HG03442 (cell line): ENCODE results near the gene MRFAP1.
"Not testable (repeated sequence)": the region's sequence is repeated elsewhere in the genome, so short reads cannot be mapped to it uniquely, and the experiment has no call there.

Experiments
- ATAC-seq: cut with Tn5 transposase; IDR thresholded peaks from one replicate; pipeline ENCODE4 v1.9.1; 2021; ENCODE audit warnings: mild to moderate bottlenecking, moderate library complexity; ENCODE audit not compliant: unreplicated experiment

Gene MRFAP1

GRCh38 chr4:6663596-6664393 is 23.3 kb downstream of the MRFAP1 start:
- ATAC-seq: no peak

DNA sequence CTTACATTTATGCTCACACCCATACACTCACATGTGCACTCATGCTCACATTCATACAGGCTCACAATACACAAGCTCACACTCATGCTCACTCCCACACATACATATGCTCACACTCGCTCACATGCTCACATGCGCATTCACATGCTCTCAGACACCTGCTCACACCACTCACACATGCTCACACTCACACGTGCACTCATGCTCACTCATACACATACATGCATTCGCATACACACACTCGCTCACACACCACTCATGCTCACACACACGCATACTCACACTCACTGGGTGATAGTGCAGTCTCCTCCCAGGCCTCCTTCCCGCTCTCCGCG is 24.8 kb downstream of the MRFAP1 start:
- ATAC-seq: no peak

DNA sequence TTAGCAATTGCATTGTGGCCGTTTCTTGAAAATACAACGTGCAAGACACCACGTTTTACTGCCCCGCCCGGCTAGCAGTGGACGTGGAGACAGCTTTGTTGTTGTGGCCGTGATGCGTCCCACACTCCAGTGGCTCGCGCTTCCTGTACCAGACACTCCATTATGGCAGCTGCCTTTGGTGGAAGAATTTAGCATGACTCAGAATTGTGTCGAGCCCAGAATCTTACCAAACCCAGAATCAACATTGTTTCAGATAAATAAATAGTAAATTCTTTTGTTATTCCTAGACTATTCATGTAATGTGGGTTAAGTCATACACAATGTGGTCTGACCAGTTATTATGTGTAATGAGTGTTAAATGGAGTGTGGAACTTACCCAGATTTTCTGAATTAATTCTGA is 27.9 kb downstream of the MRFAP1 start:
- ATAC-seq: no peak

DNA sequence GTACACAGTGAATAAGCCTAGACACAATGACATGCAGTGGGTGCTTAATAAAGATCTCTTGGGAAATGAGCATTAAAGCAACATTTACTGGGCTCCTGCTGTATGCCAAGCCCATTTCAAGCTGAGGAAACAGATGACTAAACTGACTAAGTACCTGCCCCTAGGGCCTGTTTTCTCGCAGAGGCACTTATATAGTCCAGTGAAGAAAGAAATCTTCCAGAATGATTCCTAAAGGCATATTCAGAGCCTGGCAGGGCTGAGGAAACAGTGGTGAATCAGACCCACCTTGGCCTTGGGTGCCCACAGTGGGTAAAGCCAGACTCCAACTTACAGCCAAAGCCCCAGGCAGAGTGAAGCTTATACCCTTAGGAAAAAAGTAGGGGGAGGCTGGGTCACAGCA is 31.2 kb downstream of the MRFAP1 start:
- ATAC-seq: no peak

DNA sequence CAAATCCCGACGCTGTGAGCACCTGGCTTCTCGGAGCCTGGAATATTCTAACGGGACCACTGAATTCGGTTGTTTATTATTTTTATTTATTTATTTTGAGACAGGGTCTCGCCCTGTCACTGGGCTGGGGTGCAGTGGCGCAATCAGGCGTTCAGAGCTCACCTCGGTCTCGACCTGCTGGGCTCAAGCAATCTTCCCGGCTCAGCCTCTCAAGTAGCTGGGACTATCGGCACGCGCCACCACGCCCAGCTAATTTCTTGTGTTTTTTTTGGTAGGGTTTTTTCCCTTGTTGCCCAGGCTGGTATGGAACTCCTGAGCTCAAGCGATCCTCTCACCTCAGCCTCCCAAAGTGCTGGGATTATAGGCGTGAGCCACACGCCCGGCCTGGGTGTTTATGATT is 31.6 kb downstream of the MRFAP1 start:
- ATAC-seq: no peak

DNA sequence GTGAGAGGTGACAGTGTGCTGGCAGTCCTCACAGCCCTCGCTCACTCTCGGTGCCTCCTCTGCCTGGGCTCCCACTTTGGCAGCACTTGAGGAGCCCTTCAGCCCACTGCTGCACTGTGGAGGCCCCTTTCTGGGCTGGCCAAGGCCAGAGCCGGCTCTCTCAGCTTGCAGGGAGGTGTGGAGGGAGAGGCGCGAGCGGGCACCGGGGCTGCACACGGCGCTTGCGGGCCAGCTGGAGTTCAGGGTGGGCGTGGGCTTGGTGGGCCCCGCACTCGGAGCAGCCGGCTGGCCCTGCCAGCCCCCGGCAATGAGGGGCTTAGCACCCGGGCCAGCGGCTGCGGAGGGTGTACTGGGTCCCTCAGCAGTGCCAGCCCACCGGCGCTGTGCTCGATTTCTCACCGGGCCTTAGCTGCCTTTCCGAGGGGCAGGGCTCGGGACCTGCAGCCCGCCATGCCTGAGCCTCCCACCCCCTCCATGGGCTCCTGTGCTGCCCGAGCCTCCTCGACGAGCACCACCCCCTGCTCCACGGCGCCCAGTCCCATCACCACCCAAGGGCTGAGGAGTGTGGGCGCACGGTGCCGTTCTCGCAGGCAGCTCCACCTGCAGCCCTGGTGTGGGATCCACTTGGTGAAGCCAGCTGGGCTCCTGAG is 32.2 kb downstream of the MRFAP1 start:
- not testable (repeated sequence) for ATAC-seq

DNA sequence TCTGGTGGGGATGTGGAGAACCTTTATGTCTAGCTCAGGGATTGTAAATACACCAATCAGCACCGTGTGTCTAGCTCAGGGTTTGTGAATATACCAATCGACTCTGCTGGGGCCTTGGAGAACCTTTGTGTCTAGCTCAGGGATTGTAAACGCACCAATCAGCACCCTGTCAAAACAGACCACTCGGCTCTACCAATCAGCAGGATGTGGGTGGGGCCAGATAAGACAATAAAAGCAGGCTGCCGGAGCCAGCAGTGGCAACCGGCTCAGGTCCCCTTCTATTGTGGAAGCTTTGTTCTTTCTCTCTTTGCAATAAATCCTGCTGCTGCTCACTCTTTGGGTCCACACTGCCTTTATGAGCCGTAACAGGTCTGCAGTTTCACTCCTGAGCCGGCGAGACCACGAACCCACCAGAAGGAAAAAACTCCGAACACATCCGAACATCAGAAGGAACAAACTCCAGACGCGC is 32.7 kb downstream of the MRFAP1 start:
- not testable (repeated sequence) for ATAC-seq

DNA sequence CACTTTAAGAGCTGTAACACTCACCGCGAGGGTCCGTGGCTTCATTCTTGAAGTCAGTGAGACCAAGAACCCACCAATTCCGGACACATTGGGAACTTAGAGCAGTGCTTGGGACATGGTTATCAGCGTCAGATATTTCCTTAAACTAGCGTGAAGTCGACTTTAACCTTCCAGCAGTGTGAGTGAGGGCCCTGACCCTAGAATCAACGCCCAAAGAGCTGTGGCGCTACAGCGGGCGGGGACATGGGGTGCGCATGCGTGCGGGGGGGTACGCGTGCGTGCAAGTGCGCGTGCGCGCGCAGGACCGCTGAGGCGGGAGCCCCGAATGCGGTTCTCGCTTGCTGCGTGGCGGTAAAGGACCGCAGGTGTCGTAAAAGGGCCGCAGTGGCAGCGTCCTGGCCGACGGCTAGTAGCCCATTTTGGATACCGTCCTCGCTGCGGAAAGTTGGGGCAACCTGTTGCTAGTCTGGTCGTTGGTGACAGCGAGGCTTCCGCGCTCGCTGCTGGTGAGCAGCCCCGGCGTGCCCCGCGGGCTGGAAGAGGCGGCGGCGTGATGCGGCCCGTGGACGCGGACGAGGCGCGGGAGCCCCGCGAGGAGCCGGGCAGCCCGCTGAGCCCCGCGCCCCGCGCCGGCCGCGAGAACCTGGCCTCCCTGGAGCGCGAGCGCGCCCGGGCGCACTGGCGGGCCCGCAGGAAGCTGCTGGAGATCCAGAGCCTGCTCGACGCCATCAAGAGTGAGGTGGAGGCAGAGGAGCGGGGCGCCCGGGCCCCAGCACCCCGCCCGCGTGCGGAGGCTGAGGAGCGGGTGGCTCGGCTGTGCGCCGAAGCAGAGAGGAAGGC is 33.4 kb downstream of the MRFAP1 start:
- ATAC-seq: peak; percentile 77

GRCh38 chr4:6674500-6675149 is 34.1 kb downstream of the MRFAP1 start:
- ATAC-seq: peak; percentile 35

DNA sequence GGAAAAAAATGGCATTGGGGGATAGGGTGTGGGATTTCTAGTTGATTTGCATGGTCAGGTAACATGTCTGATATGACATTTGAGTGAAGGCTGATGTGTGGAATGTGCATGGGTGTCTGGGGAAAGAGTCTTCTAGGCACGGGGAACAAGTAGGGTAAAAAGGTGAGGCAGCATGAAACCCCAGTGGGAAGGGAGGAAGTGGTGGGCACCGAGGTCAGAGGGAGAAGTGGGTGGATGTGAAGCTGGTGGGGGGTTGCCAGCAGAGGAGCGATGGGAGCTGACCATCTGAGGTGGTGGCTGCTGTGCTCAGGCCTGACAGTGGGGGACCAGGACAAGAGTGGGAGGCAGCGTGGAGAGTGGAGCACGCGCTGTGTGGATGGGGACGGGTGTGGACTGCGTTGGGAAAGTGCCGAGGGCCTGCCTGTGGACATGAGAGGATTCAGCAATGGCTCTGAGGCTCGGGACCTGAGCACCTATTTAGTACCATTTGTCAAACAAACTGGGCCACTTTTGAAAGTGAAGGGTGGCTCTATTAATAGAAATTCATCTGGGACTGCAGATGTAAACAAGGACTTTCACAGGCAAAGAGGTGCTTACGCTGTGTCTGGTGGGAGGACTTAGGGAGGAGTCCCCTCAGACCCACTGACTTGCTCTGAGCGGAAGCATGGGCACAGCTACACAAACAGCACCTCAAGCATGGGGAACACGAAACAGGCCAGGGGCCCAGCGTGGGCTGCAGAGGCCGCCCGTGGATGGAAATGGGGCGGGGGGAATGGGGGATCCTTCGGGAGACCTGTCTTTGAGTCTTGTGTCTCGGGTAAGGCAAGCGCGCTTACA is 36.5 kb downstream of the MRFAP1 start:
- no peak for ATAC-seq

DNA sequence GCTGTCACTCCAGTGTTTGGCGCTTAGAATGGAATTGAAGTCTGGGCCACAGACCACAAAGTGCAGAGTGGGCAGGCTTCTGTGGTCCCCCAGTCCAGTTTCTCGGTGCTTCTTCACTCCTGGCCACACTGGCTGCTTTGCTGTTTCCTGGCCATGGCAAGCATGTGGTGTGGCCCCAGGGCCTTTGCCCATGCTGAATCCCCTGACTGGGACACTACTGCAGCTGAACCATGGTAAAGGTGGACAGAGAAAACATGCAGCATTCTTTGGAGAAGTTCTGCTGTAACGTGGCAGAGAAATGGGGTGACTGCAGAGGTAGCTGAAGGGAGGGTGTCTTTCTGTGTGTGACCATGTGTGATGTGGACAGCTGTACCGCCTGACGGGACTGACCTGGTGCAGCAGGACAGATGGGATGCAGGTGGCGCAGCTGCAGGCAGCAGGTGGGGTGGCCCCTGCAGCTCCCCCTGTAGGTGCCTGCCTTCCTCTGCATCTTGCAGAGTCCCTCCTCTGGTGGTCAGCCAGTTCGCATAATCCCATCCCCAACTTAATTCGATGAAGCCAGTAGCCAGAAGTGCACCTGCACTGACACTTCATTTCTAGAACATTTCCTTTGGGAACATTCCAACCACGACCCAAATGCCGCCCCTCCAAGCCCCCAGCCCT is 40.0 kb downstream of the MRFAP1 start:
- ATAC-seq: no peak

GRCh38 chr4:6681191-6681590 is 40.7 kb downstream of the MRFAP1 start:
- ATAC-seq: no peak

GRCh38 chr4:6682862-6683590 is 42.5 kb downstream of the MRFAP1 start:
- ATAC-seq: no peak

GRCh38 chr4:6684656-6685055 is 44.2 kb downstream of the MRFAP1 start:
- ATAC-seq: no peak

GRCh38 chr4:6686104-6686787 is 45.8 kb downstream of the MRFAP1 start:
- ATAC-seq: no peak

GRCh38 chr4:6687947-6688878 is 47.7 kb downstream of the MRFAP1 start:
- no peak for ATAC-seq

GRCh38 chr4:6688879-6689505 is 48.5 kb downstream of the MRFAP1 start:
- ATAC-seq: peak; percentile 95
